ENCODE results near the gene GPC5. TPM values are rescaled to one million over a fixed set of nuclear protein-coding genes. Genes with fewer than 3 reads are reported as not detected.
A peak's percentile ranks its signal among the peaks of the same experiment; 100 is the strongest.

The GPC5 gene
- polyA plus RNA-seq, 3 donors: 2.7 to 4.4 (median 3.9) TPM

DNA sequence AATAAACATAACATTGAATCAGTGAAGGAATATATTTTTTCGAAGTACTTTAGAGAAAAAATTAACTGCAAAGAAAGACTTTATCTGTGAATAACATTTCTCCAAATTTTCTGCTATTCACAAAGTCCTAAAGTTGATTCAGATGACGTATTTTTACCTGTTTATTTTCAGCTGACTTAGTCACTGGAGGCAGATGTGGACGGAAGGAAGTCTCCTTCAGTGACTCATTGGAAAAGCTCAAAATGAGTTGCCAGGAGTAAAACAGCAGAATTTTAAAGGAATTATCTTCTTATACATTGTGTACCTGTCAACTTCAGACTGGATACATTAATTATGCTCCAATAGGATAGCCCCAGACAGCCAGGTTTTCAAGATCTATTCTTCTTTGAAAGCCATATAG lies 1148.8 kb downstream of the GPC5 start:
- DNase-seq: no peak

DNA sequence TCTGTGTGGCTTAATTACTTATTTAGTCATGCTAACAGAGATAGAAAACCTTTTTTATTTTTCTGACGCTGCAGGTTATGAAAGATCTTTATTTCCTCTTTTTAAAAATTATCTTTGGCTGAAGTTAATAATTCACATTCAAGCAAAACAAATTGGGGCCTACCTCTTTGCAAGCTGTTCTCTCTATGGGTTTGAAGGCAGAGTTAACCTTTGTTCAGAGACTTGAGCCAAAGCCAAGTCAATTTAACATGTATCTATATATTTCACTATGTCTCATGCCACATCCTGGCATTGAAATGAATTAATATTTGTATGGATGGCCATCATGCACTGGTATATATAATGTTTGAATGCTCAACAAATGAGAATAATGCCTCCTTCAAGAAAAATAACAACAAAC lies 1150.9 kb downstream of the GPC5 start:
- DNase-seq: no peak

DNA sequence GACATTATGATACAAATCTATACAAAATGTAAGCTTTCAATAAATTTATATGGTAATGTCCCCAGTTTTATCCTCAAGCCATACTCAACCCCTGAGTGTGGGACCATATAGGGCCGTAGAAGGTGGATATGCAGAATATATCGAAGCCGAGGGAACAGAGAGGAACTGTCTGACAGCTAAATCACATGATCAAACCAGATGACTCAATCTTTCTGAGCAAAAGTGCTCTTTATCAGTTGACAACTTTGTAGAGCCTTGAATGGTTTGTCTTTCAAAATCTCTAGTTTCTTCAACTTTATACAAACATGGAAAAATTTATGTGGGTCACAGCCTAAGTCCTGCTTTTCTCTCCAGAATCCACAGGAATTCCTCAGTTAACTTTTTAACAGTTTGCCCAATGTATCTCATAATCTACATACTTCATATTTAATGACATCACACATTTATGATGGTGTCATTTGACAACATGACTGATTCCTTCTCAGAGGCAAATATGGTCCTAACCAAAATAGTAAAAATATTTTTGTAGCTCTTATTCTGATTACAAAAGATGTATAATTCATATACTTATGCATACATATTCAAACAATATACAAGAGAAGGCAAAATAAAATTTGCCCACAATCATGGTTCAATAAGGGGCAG lies 1155.2 kb downstream of the GPC5 start:
- DNase-seq: no peak

DNA sequence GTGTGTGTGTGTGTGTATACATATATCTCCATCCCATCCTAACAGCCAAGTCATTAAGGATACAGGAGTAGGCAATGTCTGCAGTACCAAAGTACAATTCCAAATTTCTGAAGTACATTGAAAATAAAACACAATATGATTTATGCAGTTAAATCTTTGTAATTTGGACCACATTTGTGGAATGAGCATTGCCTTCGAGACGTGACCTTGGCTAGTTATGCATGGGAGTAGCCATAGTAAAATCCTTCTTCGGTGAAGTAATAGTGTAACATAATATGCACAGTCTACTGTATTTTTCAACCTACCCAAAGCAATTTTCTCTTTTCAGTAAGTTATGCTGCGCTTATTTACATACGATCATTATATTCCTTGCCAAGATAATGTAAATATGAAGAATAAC lies 1162.5 kb downstream of the GPC5 start:
- no peak for DNase-seq

DNA sequence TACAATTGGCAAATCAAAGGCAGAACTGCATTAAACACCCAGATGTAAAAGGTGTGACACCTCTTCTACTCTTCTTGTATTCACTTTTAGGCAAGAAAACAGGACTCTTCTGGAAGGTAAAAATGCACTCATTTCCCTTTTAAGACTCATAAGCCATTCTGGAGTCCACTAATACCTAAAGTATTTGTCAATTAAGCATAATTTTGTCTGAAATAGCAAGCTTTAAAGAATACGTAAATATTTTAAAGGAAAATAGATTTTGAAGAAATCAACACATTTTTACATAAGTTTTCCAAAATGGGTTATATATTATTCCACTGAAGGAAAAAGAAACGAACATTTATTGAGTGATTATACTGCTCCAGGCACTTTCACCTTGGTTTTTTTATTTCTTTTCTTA lies 1166.5 kb downstream of the GPC5 start:
- no peak for DNase-seq

DNA sequence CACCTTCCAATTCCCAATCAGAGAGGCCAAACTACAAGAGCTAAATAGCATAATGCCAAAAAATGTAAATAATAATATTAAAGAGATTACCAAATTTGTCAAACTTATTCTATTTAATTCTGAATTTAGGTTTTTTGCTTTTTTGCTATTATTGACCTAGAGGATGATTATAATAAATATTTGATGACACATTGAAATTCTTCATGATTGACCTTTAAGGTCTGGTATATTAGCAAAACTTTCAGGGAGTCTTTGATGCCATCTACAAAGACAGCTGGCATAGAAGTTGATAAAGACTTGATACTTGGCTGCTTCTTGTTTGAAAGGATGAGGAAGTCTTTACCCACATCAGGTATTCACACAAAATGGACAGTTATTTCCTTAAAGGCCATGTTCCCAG lies 1168.3 kb downstream of the GPC5 start:
- DNase-seq: no peak

DNA sequence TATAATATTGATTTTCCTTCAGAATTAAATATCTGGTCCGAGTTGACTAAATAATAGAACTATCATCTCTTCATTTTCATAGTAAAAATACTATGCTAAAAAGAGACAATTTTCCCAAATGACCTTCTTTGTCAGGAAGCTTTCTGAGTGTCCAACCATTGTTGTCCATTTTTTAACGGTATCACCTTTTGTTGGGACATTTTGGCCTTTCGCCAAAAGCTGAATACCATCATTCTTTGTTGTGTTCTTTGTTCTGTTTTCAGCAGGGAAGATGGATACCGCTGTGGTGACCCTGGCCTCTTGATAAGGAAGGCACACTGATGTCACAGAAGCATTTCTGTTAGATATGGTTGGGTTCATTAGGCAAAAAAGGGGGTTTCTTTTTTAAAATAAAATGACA lies 1173.8 kb downstream of the GPC5 start:
- no peak for DNase-seq

DNA sequence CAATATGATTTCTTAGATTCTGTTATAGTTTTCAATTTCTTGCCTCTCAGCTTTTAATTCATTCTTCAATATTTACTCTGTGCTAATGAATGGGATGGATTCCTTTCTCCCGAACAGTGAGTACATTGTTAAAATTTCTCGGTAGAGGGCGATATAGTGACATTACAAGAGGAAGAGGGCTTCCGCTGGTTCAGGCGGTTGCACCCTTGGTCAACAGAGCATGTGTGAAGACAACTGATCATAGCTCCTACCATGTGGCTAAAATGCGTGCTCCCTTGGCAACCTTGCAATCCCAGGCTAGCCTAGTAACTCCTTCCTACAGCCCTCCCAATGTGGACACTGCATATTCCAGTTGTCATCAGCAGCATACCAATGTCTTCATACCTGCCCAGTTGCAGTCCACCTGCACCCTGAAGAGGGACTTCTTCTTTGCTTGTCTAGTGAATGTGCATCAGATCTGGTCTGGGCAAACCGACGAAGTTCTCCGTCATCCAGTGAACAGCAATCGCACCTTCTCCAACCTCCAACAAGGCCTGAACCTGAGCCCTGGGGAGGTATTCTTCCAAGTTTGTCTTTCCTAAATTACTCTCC lies 1175.1 kb downstream of the GPC5 start:
- peak; percentile 19 for DNase-seq

DNA sequence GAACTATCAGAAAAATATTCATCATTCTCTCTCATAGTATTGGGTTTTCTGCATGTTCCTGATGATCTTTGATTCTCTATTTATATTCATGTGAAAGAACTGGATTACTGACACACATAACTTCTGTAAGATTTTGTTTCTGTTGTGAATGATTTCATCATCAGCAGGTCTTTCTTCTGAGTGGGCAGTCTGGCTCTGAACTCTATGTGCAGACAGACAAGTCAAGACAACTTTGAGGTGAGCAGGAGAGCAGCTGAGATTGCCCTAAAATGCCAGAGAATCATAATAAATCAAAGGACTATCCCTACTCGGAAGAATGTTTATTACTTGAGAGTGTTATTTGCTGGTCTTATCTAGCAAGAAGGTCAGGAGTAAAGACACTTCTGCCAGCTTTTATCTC lies 1176.1 kb downstream of the GPC5 start:
- DNase-seq: no peak

DNA sequence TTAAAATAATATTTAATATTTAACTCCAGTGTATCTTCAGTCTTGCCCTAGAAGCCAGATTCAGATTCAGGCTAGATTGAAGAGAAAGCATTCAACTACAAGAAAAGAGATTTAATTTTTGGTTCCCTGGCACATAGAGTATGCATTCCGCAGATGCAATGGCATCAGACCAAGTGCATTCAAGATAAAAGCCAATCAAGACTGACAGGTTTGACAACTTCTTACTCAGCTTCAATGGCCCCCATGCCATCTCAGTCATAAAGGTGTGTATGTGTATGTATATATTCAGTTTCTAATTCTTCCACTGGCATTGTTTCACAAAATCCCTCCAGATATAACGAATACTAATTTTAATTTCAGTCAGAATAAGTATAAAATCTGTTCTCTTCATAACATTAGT lies 1177.4 kb downstream of the GPC5 start:
- DNase-seq: peak; percentile 4

DNA sequence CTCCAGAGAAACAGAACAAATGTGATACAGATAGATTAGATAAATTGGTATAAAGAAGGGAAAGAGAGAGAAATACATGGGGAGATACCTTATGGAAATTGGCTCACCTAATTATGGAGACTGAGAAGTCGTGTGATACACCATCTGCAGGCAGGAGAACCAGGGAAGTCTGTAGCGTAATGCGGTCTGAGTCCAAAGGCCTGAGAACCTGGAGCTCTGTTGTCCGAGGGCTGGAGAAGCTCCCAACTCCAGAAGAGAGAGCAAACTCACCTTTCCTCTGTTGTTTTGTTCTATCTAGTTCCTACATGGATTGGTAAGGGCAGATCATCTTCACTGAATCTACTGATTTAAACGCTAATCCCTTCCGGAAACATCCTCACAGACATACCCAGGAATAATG lies 1179.9 kb downstream of the GPC5 start:
- no peak for DNase-seq

DNA sequence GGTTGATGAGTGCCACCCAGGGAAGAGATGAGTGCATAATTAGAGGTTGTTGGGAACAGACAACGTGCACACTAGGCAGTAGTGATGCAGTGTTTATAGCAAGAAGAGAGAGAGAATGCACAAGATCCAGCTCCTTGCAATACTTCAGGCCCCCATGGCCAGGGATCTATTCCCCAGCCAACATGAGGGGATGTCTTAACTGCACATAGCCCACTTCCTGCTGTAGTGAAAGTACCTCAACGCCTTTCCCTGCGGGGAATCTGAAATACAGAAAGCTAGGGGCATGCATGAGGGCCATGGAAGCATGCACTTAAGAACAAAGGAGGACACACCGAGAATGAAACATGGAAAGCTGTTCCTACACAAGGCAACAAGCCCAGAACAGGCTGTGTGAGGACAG lies 1191.5 kb downstream of the GPC5 start:
- no peak for DNase-seq

DNA sequence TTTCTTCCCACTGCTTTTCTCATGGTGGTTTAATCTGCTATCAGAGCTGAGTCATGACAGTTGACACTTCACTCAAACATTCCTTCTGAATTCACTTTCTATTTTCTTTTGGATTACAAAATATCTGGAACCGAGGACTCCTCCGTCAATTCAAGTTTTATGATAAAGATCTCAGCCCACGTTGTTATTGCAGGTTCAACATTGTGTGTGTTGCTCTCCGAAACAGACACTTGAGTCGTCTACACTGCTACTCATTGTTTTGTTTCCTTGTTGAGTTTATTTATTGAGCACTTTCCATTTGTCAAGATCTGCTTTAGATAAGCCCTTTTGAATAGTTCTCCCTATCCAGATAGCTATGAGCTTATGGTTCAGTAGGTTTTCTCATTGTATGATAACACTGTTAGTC lies 1192.1 kb downstream of the GPC5 start:
- no peak for DNase-seq

DNA sequence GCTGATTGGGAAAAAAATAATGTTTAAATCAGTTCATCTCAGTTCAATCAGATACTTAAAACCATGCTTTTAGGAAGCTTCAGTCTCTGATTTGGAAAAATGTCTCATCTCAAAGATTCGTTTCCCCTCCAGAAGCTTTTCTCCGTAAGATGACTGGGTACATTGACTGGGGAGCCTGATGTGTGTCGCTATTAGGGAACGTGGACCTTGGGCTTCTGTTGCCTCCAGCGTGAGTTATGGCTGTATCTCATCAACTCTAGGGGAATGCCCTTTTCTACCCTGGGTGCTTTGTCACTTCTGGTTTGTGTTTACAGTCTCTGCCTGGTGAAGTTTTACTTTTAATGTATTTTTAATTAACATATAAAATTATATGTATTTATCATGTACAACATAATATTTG lies 1192.7 kb downstream of the GPC5 start:
- DNase-seq: no peak

DNA sequence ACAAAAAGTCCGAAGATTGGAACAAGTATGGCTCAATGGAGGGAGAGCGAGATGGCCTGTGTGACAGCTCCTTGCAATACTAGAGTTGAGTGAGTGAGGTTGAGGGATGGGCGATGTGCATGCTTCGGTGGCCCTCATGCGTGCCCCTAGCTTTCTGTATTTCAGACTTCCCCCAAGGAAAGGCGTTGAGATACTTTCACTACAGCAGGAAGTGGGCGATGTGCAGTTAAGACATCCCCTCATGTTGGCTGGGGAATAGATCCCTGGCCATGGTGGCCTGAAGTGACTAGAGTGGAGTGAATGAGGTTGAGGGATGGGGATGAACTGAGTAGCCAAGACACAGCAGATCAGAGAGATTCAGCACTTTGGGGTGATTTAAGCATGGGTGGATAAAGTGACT lies 1194.3 kb downstream of the GPC5 start:
- no peak for DNase-seq

DNA sequence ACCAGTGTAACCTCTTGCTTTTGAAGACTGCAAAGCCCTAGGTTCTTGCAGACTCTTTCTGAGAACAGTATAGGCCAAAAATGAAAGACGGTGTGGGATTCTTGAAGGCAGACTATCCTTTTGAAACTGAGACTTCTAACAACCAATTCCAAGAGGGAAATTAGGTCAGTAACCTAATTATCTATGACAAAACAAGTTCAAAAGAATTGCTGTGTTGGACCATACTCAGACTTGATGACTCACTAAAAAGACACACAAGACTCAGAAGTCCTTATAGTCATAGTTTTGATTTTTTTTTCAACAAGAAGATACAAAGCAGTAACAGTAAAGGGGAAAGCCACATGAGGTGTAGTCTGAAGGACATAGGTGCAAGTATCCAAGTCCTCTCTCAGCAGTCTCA lies 1204.1 kb downstream of the GPC5 start:
- DNase-seq: no peak

DNA sequence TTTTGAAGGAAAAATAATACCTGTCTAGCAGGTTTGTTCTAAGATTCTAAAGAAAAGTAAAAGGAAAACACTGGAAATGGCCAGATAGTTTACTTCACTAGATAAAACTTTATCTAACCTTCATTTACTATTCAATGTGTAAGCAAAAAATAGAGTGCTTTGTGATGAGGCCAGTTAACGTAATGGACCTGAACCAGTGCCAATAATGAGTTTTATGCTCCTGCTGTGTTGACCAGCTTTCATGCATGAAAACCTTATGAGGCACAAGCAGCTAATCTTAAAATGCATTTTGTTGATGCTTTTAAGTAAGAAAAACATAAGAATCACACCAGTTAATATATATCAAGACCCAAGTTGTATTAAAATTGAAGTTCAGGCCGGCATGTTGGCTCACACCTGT lies 1211.0 kb downstream of the GPC5 start:
- DNase-seq: no peak

DNA sequence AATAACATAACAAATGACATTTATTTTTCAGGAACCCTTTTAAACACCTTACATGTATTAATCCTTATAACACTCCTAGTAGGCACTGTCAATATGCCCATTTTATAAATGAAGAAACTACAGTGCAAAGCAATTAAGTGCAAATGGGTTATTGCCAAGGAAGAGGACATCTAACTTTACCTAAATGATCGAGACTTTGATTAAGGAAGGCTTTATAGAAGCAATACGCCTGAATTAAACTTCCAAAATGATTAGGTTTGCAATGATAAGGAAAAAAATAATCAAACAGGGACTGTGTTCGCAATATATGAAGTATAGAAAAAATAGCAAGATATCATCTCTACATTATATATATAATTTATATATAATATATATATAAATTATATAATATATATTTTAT lies 1214.5 kb downstream of the GPC5 start:
- DNase-seq: no peak

DNA sequence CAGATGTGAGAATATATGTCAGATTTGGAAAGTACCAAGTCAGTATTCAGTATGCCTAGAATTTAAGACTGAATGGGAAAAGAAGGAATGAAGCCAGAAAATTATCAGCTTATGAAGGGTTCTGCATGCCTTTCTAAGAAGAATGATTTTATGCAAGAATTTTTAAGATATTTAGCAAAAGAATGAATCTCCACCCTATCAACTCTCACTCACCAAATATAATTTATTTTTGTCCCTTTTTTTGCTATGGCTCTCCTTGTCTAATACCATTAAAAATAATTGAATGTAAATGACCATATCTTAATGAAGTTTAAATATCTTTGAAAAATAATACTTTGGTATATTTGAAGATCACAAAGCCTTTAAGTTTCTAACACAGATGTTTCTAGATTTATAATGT lies 1215.5 kb downstream of the GPC5 start:
- DNase-seq: no peak

DNA sequence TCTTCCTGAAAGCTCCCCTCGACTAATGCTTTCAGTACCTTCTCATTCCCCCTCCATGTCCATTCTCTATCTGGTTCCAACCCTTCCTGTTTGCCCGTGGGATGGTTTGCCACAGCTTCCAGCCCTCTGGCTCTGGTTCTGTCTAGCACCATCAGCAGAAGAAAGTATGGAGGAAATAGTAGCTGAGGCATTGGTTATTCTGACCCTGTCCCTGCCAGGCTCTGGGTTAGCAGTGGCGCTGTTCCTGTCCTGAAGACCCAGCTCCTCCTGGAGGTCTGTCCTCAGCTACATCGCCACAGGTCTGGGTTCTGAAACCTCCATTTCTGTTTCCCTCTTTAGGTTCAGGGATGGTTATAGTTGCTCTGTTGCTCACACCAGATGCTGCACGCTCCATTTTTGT lies 1223.6 kb downstream of the GPC5 start:
- no peak for DNase-seq

DNA sequence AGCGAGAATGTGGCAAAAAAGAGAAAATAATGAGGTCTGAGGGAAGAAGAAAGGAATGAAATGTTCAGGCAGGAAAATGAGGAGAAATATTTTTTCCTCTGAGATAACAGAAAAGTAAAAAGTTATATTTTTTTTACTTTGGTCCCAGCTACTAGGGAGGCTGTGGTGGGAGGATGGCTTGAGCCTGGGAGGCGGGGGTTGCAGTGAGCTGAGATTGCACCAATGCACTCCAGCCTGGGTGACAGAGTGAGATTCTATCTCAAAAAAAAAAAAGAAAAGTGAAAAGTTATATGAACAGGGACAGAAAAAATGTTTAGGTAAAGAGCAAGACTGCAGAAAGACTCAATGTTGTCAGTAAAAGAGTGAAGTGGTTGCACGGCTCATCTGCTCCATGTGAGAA lies 1224.5 kb downstream of the GPC5 start:
- no peak for DNase-seq

DNA sequence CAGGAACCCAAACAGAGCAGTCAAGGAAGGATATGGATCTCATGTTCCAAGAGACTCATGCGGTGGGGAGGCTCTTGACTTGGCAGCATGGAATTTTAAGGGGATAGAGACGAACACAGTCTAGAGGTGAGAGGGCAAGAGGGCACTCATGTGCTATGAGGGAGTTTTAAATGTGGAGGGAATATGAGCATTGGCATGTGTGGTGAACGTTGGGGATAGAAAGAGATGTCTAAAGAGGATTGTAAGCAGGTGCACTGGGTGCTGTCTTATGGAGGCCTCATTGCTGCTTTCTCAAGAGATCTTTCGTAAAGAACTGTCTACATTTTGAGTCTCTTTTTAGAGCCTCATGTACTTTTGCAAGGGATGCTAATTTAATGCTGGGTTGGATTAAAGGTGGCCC lies 1227.9 kb downstream of the GPC5 start:
- no peak for DNase-seq

DNA sequence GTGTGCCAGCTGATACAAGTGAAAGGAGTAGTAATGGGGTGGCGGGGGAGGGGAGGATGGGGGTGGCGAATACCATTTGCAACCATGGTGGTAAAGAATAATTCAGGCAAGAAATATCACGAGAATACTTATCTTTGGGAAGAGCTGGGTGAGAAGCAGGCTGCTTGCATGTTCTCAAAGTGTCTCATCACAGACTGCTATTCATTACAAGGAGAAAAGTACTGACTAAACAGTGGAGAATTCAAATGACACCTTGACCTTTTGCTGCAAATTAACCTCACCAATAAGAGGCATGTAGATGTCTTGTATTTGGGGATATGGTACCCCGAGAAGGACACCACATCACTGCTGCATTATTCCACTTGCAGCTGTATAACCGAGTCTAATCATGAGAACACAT lies 1242.5 kb downstream of the GPC5 start:
- no peak for DNase-seq

DNA sequence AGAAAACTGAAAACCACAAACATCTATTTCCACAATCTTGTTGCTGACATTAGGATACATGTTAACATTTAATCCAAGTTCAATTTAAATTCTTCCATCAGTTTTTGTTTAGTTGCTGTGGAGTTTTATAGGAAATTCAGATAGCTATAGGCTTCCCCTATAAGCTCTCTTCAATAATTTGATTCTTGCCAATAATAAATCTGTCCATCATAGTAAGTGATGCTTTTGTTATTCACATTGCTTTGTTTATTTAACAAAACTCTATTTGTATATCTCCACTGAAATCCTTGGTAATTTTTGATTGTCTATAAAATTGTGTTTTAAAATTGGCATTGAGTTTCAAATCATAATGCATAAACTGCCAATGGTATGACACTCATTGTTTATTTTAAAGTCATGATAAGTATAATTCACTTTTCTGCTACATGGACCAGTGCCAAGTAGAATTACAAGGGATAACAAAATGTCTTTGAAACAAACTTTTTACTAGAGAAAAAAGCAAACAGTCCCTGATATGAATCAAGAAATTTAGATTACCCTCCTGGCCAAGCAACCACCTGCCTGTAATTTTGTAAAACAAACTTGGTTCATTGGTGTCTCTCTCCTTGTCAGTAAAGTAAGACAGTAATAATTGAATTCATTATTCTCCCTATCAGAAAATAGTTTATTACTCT lies 1250.9 kb downstream of the GPC5 start:
- no peak for DNase-seq

All from renal pelvis (tissue), 4 donors.